Breast epithelium (tissue), 4 donors: ENCODE data around the gene GRIN3A. TPM values are rescaled to one million over a fixed set of nuclear protein-coding genes. Genes with fewer than 3 reads are reported as not detected.

Experiments used
- DNase-seq, 2 donors: peaks; one replicate each; pipeline ENCODE4 v3.0.0-alpha.2; 2019; ENCODE audit warnings: low spot score in 2 of 2
- H3K27ac ChIP-seq, 2 donors: fragments of 200-600 bp; sonication (generic) in 1 of 2; one replicate each; pipeline ENCODE4 v1.5.1; 2016 to 2019; ENCODE audit warnings: mild to moderate bottlenecking in 1 of 2
- H3K27me3 ChIP-seq, 2 donors: fragments of 200-600 bp; sonication (generic) in 1 of 2; one replicate each; pipeline versions ENCODE4 v1.5.1 to v1.6.0; 2017 to 2019; ENCODE audit warnings: control low read depth in 1 of 2, mild to moderate bottlenecking in 1 of 2
- H3K36me3 ChIP-seq: fragments of 200-600 bp; one replicate; pipeline ENCODE4 v1.5.1; 2019
- H3K4me1 ChIP-seq, 2 donors: fragments of 200-600 bp; sonication (generic); one replicate each; pipeline ENCODE4 v1.5.1; 2016 to 2019; ENCODE audit warnings: control low read depth in 1 of 2
- H3K4me3 ChIP-seq, 3 donors: fragments of 200-600 bp; sonication (generic); 1 replicate in 2 of 3; 2 replicates in 1 of 3; pipeline ENCODE4 v1.5.1; 2016 to 2019; ENCODE audit warnings: mild to moderate bottlenecking in 3 of 3, moderate library complexity in 2 of 3
- H3K9me3 ChIP-seq, 2 donors: fragments of 200-600 bp; sonication (generic) in 1 of 2; one replicate each; pipeline ENCODE4 v1.5.1; 2016 to 2019; ENCODE audit warnings: control low read depth in 1 of 2
- POLR2A ChIP-seq: fragments of 450-650 bp; IDR thresholded peaks from one replicate; pipeline ENCODE4 v1.6.1; 2016; ENCODE audit warnings: antibody characterized with exemption, mild to moderate bottlenecking, moderate library complexity
- POLR2AphosphoS5 ChIP-seq, 3 donors: sonication (generic); formaldehyde crosslinking; IDR thresholded peaks; one replicate each; pipeline ENCODE4 v1.6.1; 2017; ENCODE audit warnings: antibody characterized with exemption in 3 of 3
- intact Hi-C: fragments of 100-400 bp; cut with DNase I; formaldehyde crosslinking; loops from one replicate; pipeline ENCODE4 v1.15.1; 2023; ENCODE audit warnings: low total_unique reads
- total RNA-seq, 3 donors: library from RNA; depleted of rRNA; stranded (reverse); fragments of >200 nt; gene quantifications; one replicate each; pipeline ENCODE4 v1.1.0, GENCODE V29; 2016
- TF ChIP-seq, protein P1 (sequence below), 3 donors: fragments of 450-650 bp; IDR thresholded peaks; one replicate each; pipeline ENCODE4 v1.5.1; 2016 to 2017; ENCODE audit warnings: antibody characterized with exemption in 3 of 3, mild to moderate bottlenecking in 3 of 3, moderate library complexity in 3 of 3

GRIN3A gene
- total RNA-seq, 3 donors from 2014 or later: under 0.01 to 0.15 TPM; not detected in 1

DNA sequence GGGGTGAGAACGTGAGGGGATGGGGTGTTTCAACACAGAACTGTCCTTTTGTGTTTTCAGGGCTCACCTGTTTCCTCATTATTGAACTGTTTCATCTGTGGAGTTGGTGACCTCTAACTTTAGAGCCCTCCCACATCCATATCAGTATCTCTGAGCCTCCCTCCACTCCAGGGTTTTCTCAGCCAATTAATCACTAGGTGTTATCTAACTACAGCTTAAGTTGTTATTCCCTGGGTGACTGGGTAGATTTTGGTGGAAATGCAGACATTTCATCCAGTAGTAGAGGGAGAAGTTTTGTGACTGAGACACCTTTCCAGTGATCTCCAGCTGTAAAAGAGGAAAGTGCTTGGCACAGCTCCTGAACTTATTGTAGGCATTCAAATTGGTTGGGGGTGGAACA is 167.3 kb downstream of the GRIN3A start:
- intact Hi-C loops: no loop called here
- H3K27me3 ChIP-seq: no peaks in the 10 kb centered on the region
- H3K4me3 ChIP-seq: no peak overlapping the region
- H3K9me3 ChIP-seq: no peaks in the 10 kb centered on the region
- DNase-seq: no peak
- H3K27ac ChIP-seq: no peak overlapping the region
- no peaks in the 10 kb centered on the region for H3K36me3 ChIP-seq
- TF ChIP-seq, protein P1, sequence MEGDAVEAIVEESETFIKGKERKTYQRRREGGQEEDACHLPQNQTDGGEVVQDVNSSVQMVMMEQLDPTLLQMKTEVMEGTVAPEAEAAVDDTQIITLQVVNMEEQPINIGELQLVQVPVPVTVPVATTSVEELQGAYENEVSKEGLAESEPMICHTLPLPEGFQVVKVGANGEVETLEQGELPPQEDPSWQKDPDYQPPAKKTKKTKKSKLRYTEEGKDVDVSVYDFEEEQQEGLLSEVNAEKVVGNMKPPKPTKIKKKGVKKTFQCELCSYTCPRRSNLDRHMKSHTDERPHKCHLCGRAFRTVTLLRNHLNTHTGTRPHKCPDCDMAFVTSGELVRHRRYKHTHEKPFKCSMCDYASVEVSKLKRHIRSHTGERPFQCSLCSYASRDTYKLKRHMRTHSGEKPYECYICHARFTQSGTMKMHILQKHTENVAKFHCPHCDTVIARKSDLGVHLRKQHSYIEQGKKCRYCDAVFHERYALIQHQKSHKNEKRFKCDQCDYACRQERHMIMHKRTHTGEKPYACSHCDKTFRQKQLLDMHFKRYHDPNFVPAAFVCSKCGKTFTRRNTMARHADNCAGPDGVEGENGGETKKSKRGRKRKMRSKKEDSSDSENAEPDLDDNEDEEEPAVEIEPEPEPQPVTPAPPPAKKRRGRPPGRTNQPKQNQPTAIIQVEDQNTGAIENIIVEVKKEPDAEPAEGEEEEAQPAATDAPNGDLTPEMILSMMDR (IDR thresholded peaks at IDR 0.05): no peak
- TF ChIP-seq POLR2AphosphoS5 (IDR thresholded peaks at IDR 0.05) (no peak), POLR2A (no peak)
- H3K4me1 ChIP-seq: no peaks in the 10 kb centered on the region

DNA sequence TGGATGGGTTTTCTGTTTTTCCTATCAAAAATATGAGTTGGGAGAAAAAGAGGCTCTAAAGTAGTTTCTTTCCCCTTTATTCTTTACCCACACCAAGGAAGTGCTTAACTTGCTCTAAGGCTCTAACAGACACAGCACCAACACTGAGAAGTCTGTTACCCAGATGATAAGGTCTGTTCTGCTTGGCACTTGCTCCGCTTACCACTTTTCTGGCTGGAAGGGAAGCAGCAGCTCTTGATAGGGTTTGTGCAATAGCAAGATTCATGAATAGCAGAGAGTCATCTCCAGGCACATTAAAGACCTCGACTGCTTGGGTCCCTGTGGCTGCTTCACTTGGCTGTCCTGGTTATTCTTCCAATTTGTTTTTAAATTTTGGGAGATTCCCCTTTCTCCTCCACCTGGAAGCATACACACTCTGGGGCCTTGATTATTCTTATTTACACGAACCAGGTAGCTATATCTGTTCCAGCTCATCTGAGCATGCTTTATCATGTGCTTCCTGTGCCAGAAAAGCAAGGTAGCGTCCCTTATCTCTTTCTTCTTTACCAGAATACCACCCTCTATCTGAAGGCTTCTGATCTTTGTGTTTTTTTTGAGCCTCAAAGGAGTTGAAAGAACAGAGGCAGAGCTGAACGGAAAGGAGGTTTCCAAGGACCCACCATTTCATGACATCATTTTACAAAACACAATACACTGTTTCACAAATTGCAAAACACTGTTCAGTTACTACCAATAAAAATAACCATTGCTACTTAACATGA is 168.5 kb downstream of the GRIN3A start:
- intact Hi-C loops: no loop called here
- DNase-seq: no peak
- no peaks in the 10 kb centered on the region for H3K4me1 ChIP-seq

DNA sequence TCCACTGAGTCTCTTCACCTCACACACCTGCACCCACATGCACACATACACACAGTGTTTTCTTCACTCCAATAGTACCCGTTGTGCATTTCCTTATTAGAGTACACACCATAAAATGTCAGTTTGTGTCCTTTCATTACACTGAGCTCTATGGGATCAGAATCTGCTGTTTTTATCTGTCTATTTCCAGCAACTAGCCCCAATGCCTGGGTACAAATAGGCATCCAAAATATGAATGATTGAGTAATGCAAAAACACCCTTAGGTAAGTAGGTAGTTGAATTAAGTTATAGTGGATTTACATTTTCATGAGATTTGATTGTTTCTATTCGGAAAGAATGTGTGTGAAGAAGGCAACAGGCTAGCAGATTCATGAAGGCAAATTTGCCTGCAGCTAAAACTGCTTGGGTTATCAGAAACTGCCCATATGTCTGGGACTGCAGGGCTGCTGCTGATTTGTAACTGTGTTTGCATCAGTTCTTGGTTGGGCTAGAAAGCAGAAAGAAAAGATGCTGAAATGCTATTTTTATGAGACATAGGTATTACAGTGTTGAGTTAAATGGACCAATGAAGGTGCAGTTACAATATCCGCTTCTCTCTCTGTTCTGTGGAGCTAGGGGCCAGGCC is 170.6 kb downstream of the GRIN3A start:
- Histone ChIP-seq H3K36me3 (no peaks in the 10 kb centered on the region), H3K4me3 (no peak overlapping the region), H3K27me3 (no peaks in the 10 kb centered on the region), H3K4me1 (no peaks in the 10 kb centered on the region), H3K9me3 (no peaks in the 10 kb centered on the region), H3K27ac (no peak overlapping the region)
- intact Hi-C loops: no loop called here
- TF ChIP-seq, protein P1 (IDR thresholded peaks at IDR 0.05): no peak
- TF ChIP-seq POLR2A: no peak
- TF ChIP-seq POLR2AphosphoS5 (IDR thresholded peaks at IDR 0.05): no peak
- no peak for DNase-seq

More for the DNA sequence above, 168.5 kb downstream of the GRIN3A start:
- no peak overlapping the region for H3K27ac ChIP-seq
- TF ChIP-seq POLR2A (no peak), POLR2AphosphoS5 (IDR thresholded peaks at IDR 0.05) (no peak)
- TF ChIP-seq, protein P1 (IDR thresholded peaks at IDR 0.05): no peak
- H3K36me3 ChIP-seq: no peaks in the 10 kb centered on the region
- H3K9me3 ChIP-seq: no peaks in the 10 kb centered on the region
- no peak overlapping the region for H3K4me3 ChIP-seq
- H3K27me3 ChIP-seq: no peaks in the 10 kb centered on the region

DNA sequence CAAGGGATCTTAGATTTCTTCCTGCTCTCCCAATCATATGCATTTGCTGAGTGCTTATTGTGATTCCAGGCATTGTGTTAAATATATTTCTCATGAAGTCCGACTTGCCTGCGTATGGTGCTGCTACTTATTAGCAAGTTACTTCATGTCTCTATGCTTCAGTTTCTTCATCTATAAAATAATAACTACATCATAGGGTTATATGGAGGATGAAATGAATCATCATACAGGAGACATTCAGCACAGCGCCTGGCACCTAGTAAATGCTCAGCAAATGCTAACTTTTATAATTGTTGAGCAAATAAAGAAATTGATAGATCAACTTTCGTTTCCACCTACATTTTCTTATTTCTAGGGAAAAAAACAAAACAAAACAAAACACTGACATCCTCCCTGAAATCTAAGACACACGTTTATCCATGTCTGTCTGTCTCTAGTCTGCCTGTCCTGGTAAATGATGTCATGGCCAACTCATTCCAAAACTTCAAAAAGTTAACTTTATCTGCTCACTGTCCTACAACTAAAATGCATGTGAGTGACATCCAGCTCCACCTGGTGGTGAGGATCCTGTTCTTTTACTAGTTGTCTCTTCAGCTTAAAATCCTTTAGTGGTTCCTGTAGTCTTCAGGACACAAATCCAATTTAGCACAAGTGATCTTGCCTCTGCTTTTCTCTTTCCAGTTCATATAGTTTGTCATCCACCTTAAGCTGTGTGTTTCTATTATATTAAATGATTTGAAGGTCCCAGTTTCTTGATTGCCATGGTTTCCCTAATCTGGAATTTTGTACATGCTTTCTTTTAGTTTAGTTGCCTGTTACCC is 171.3 kb downstream of the GRIN3A start:
- H3K36me3 ChIP-seq: no peaks in the 10 kb centered on the region
- H3K4me3 ChIP-seq: no peak overlapping the region
- no peaks in the 10 kb centered on the region for H3K4me1 ChIP-seq
- intact Hi-C loops: no loop called here
- no peak overlapping the region for H3K27ac ChIP-seq
- no peaks in the 10 kb centered on the region for H3K27me3 ChIP-seq
- H3K9me3 ChIP-seq: no peaks in the 10 kb centered on the region
- DNase-seq: no peak
- TF ChIP-seq POLR2AphosphoS5 (IDR thresholded peaks at IDR 0.05) (no peak), POLR2A (no peak)
- TF ChIP-seq, protein P1 (IDR thresholded peaks at IDR 0.05): no peak

DNA sequence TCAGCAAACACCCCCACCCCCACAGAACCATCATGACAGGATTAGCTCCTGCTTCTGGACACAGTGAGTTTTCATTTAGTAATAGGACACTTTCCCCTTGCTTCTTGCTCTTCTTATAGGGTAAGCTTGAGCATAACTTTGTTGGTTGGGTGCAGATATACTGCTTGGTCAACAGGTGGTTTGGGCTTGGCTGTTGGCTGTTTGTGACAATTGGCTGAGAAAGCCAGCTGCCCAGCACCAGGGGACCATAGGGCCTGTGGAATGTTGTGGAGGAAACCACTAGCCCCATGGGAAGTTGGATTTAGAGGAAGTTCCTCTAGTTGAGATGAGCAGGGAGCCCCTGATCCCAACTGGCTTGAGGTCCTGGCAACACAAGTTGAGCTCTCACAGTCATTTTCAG is 174.2 kb downstream of the GRIN3A start:
- TF ChIP-seq, protein P1 (IDR thresholded peaks at IDR 0.05): no peak
- TF ChIP-seq POLR2AphosphoS5 (IDR thresholded peaks at IDR 0.05) (no peak), POLR2A (no peak)
- H3K36me3 ChIP-seq: no peaks in the 10 kb centered on the region
- no peaks in the 10 kb centered on the region for H3K9me3 ChIP-seq
- H3K4me1 ChIP-seq: no peaks in the 10 kb centered on the region
- intact Hi-C loops: no loop called here
- H3K27me3 ChIP-seq: no peaks in the 10 kb centered on the region
- no peak overlapping the region for H3K27ac ChIP-seq
- no peak for DNase-seq
- no peak overlapping the region for H3K4me3 ChIP-seq
